DMS 273 (cell line): Measurements from ENCODE around the gene CD99L2.
A peak's percentile ranks its signal among the peaks of the same experiment; 100 is the strongest.

ENCODE experiments used
- DNase-seq: peaks from one replicate; lab custom pipeline; 2025; ENCODE audit not compliant: unreplicated experiment; lab: John Stamatoyannopoulos, UW

Gene CD99L2

GRCh38 chrX:150806827-150807226, 91.6 kb downstream of the CD99L2 start:
- no peak for DNase-seq

GRCh38 chrX:150805736-150806135, 92.7 kb downstream of the CD99L2 start:
- DNase-seq = no peak

- no peak for DNase-seq
These were observed 105.4 kb downstream of the CD99L2 start for GRCh38 chrX:150792949-150793527.

GRCh38 chrX:150790021-150790420, 108.4 kb downstream of the CD99L2 start:
- DNase-seq = no peak

- DNase-seq = no peak
These were observed 116.8 kb downstream of the CD99L2 start for GRCh38 chrX:150781677-150782076.

- no peak for DNase-seq
These were observed 119.1 kb downstream of the CD99L2 start for GRCh38 chrX:150779385-150779784.

GRCh38 chrX:150777328-150777992, 121.0 kb downstream of the CD99L2 start:
- DNase-seq = no peak

- no peak for DNase-seq
These were observed 122.7 kb downstream of the CD99L2 start for GRCh38 chrX:150775569-150776350.

GRCh38 chrX:150774798-150775568, 123.5 kb downstream of the CD99L2 start:
- DNase-seq = no peak

- no peak for DNase-seq
These were observed 124.8 kb downstream of the CD99L2 start for GRCh38 chrX:150773634-150774033.

- DNase-seq = no peak
These were observed 125.4 kb downstream of the CD99L2 start for GRCh38 chrX:150773117-150773516.

- DNase-seq = peak; percentile 90
These were observed 126.1 kb downstream of the CD99L2 start for GRCh38 chrX:150772150-150772970.

GRCh38 chrX:150771116-150771515, 127.4 kb downstream of the CD99L2 start:
- DNase-seq = no peak

- no peak for DNase-seq
These were observed 127.8 kb downstream of the CD99L2 start for GRCh38 chrX:150770623-150771022.

- DNase-seq = no peak
These were observed 129.1 kb downstream of the CD99L2 start for GRCh38 chrX:150769408-150769807.

GRCh38 chrX:150768580-150769190, 129.8 kb downstream of the CD99L2 start:
- no peak for DNase-seq

GRCh38 chrX:150768132-150768485, 130.4 kb downstream of the CD99L2 start:
- no peak for DNase-seq

GRCh38 chrX:150767475-150768131, 130.9 kb downstream of the CD99L2 start:
- no peak for DNase-seq

GRCh38 chrX:150767045-150767395, 131.4 kb downstream of the CD99L2 start:
- DNase-seq = peak; percentile 31
